HCT116 (cell line): ENCODE measurements around the gene RALGAPA1. TPM values are rescaled to one million over a fixed set of nuclear protein-coding genes. Genes with fewer than 3 reads are reported as not detected.

Source experiments
- ATAC-seq: fragments of 200-7000 bp; cut with Tn5 transposase; 2 replicates; pipeline ENCODE4 v1.9.1; 2020; ENCODE audit warnings: mild to moderate bottlenecking, moderate library complexity
- BruUV-seq: library from RNA; stranded (reverse); fragments of 400-500 nt; replicated peaks from 2 replicates; lab custom pipeline; 2021; lab: Mats Ljungman, UMichigan
- CTCF ChIA-PET: fragments of 300-600 bp; sonication (Branson Sonifier 250); formaldehyde crosslinking; loops from one replicate; lab custom pipeline; 2021; ENCODE audit warnings: antibody characterized with exemption; lab: Charles Lee
- POLR2A ChIA-PET: fragments of 300-600, 350-600 bp; sonication (Branson Sonifier 250); formaldehyde crosslinking; loops from one replicate; lab custom pipeline; 2021; ENCODE audit warnings: antibody characterized with exemption; lab: Charles Lee
- RAD21 ChIA-PET, 2 experiments: fragments of 300-600 bp; sonication (Branson Sonifier 250); formaldehyde crosslinking; loops; one replicate each; lab custom pipeline; 2023; ENCODE audit warnings: low total read pairs in 2 of 2; ENCODE audit not compliant: uncharacterized antibody in 2 of 2, unreplicated experiment in 2 of 2, low non-redundant PET in 1 of 2; lab: Charles Lee
- DNase-seq: peaks from one replicate; pipeline ENCODE4 v3.0.0-alpha.2; 2010; ENCODE audit warnings: low read depth, low spot score
- H2AFZ ChIP-seq: fragments of 200-600 bp; shearing (Covaris generic), sonication (generic); 2 replicates; pipeline ENCODE4 v1.6.1; 2017; ENCODE audit warnings: low read depth, mixed run types, mixed read lengths, antibody characterized with exemption, low read length; ENCODE audit not compliant: poor library complexity, severe bottlenecking
- H3K27ac ChIP-seq: 2 replicates; pipeline ENCODE4 v1.5.1; 2012; ENCODE audit warnings: low read depth, low read length
- H3K27me3 ChIP-seq: fragments of 200-600 bp; sonication (generic); 2 replicates; pipeline ENCODE4 v1.6.1; 2016; ENCODE audit warnings: mixed run types, low read length, mixed read lengths; ENCODE audit not compliant: insufficient read depth
- H3K36me3 ChIP-seq, 2 experiments: fragments of 200-500 bp in 1 of 2; fragments of 200-600 bp in 1 of 2; sonication (Bioruptor generic) in 1 of 2; sonication (generic) in 1 of 2; 2 replicates each; pipeline versions ENCODE4 v1.5.1 to v1.6.1; 2014 to 2016; ENCODE audit warnings: low read length in 2 of 2, inconsistent platforms in 1 of 2, mixed read lengths in 1 of 2, mixed run types in 1 of 2; ENCODE audit not compliant: insufficient read depth in 2 of 2, control insufficient read depth in 1 of 2
- H3K4me1 ChIP-seq, 2 experiments: fragments of 200-600 bp in 1 of 2; sonication (generic) in 1 of 2; 2 replicates each; pipeline versions ENCODE4 v1.5.1 to v1.6.1; 2012 to 2017; ENCODE audit warnings: low read length in 2 of 2, inconsistent platforms in 1 of 2, mild to moderate bottlenecking in 1 of 2, mixed read lengths in 1 of 2, mixed run types in 1 of 2, moderate library complexity in 1 of 2; ENCODE audit not compliant: insufficient read depth in 2 of 2, control insufficient read depth in 1 of 2
- H3K4me2 ChIP-seq: fragments of 200-600 bp; sonication (generic); 2 replicates; pipeline ENCODE4 v1.6.1; 2017; ENCODE audit warnings: mixed run types, low read length, mixed read lengths
- H3K4me3 ChIP-seq, 2 experiments: fragments of 200-600 bp in 1 of 2; sonication (generic) in 1 of 2; replicated peaks in 1 of 2; 2 replicates each; pipeline ENCODE4 v1.5.1; 2011 to 2016; ENCODE audit warnings: low read length in 2 of 2, control low read depth in 1 of 2, low read depth in 1 of 2, mild to moderate bottlenecking in 1 of 2, mixed read lengths in 1 of 2, mixed run types in 1 of 2
- H3K79me2 ChIP-seq: fragments of 200-600 bp; sonication (generic); 2 replicates; pipeline ENCODE4 v1.6.1; 2017; ENCODE audit warnings: mild to moderate bottlenecking, mixed run types, low read length, moderate library complexity, mixed read lengths; ENCODE audit not compliant: insufficient read depth
- H3K9ac ChIP-seq: fragments of 200-600 bp; sonication (generic); 2 replicates; pipeline ENCODE4 v1.6.1; 2016; ENCODE audit warnings: low read length, mixed read lengths
- H3K9me2 ChIP-seq: fragments of 200-600 bp; sonication (generic), shearing (Covaris generic); 2 replicates; pipeline ENCODE4 v1.6.1; 2017; ENCODE audit warnings: mixed run types, mild to moderate bottlenecking, moderate library complexity; ENCODE audit not compliant: insufficient read depth
- H3K9me3 ChIP-seq, 2 experiments: fragments of 200-500 bp in 1 of 2; fragments of 200-600 bp in 1 of 2; sonication (Bioruptor generic) in 1 of 2; sonication (generic) in 1 of 2; 2 replicates each; pipeline ENCODE4 v1.6.1; 2014 to 2017; ENCODE audit warnings: low read length in 2 of 2, mixed read lengths in 2 of 2, inconsistent platforms in 1 of 2, low read depth in 1 of 2, mild to moderate bottlenecking in 1 of 2, mixed run types in 1 of 2, moderate library complexity in 1 of 2; ENCODE audit not compliant: control insufficient read depth in 1 of 2, insufficient read depth in 1 of 2
- H4K20me1 ChIP-seq: fragments of 200-600 bp; sonication (generic), shearing (Covaris generic); 2 replicates; pipeline ENCODE4 v1.6.1; 2017; ENCODE audit warnings: mixed run types, mild to moderate bottlenecking, moderate library complexity; ENCODE audit not compliant: insufficient read depth
- ATF3 ChIP-seq: IDR thresholded peaks from 2 replicates; pipeline ENCODE4 v1.6.1; 2012
- CBX3 ChIP-seq: IDR thresholded peaks from 2 replicates; pipeline ENCODE4 v1.6.1; 2012; ENCODE audit warnings: low read depth
- CEBPB ChIP-seq: IDR thresholded peaks from 2 replicates; pipeline ENCODE4 v1.6.1; 2012; ENCODE audit warnings: low read depth
- CTCF ChIP-seq, 3 experiments: fragments of 200-600 bp in 1 of 3; sonication (generic) in 1 of 3; IDR thresholded peaks in 2 of 3; conservative IDR thresholded peaks in 1 of 3; 2 replicates each; pipeline ENCODE4 v1.5.1; 2012 to 2017; ENCODE audit warnings: low read depth in 2 of 3, low read length in 2 of 3, antibody characterized with exemption in 1 of 3, borderline replicate concordance in 1 of 3, control low read depth in 1 of 3, mild to moderate bottlenecking in 1 of 3, mixed read lengths in 1 of 3, mixed run types in 1 of 3, moderate library complexity in 1 of 3; ENCODE audit not compliant: insufficient read depth in 1 of 3
- EGR1 ChIP-seq: IDR thresholded peaks from 2 replicates; pipeline ENCODE4 v1.6.1; 2012; ENCODE audit warnings: low read depth
- ELF1 ChIP-seq: IDR thresholded peaks from 2 replicates; pipeline ENCODE4 v1.6.1; 2012; ENCODE audit warnings: low read depth, borderline replicate concordance
- EZH2 ChIP-seq: fragments of 200-600 bp; sonication (generic); IDR thresholded peaks from 2 replicates; pipeline ENCODE4 v1.6.1; 2017; ENCODE audit warnings: antibody characterized with exemption, mixed run types
- EZH2phosphoT487 ChIP-seq: fragments of 200-600 bp; IDR thresholded peaks from 2 replicates; pipeline ENCODE4 v1.6.1; 2018; ENCODE audit warnings: antibody characterized with exemption, borderline replicate concordance
- FOSL1 ChIP-seq: IDR thresholded peaks from 2 replicates; pipeline ENCODE4 v1.6.1; 2012; ENCODE audit warnings: low read depth
- JUND ChIP-seq: IDR thresholded peaks from 2 replicates; pipeline ENCODE4 v1.6.1; 2012
- MAX ChIP-seq: IDR thresholded peaks from 2 replicates; pipeline ENCODE4 v1.6.1; 2012
- POLR2AphosphoS5 ChIP-seq: IDR thresholded peaks from 2 replicates; pipeline ENCODE4 v1.6.1; 2011; ENCODE audit warnings: mild to moderate bottlenecking, low read depth, low read length, moderate library complexity
- RAD21 ChIP-seq: IDR thresholded peaks from 2 replicates; pipeline ENCODE4 v1.6.1; 2012; ENCODE audit warnings: low read depth, mild to moderate bottlenecking
- REST ChIP-seq: IDR thresholded peaks from 2 replicates; pipeline ENCODE4 v1.6.1; 2012; ENCODE audit warnings: low read depth
- SP1 ChIP-seq: IDR thresholded peaks from 2 replicates; pipeline ENCODE4 v1.6.1; 2012; ENCODE audit warnings: low read depth
- YY1 ChIP-seq: IDR thresholded peaks from 2 replicates; pipeline ENCODE4 v1.6.1; 2011; ENCODE audit warnings: low read length, low read depth, moderate library complexity, mild to moderate bottlenecking; ENCODE audit not compliant: insufficient replicate concordance; ENCODE audit errors: extremely low read depth
- ZBTB33 ChIP-seq: IDR thresholded peaks from 2 replicates; pipeline ENCODE4 v1.6.1; 2011; ENCODE audit warnings: mild to moderate bottlenecking, low read length, moderate library complexity; ENCODE audit not compliant: insufficient replicate concordance; ENCODE audit errors: extremely low read depth
- ZFX ChIP-seq: fragments of 450-650 bp; IDR thresholded peaks from 2 replicates; pipeline ENCODE4 v1.6.1; 2017
- ZNF274 ChIP-seq: fragments of 200-500 bp; sonication (Bioruptor generic); IDR thresholded peaks from 2 replicates; pipeline ENCODE4 v1.6.1; 2014; ENCODE audit warnings: mild to moderate bottlenecking, low read depth, low read length, inconsistent platforms
- intact Hi-C: fragments of 100-400 bp; cut with micrococcal nuclease; formaldehyde crosslinking; loops from 2 replicates; pipeline ENCODE4 v1.10.0; 2022
- total RNA-seq: library from RNA; stranded (reverse); gene quantifications from one replicate; pipeline ENCODE4 v1.2.1, GENCODE V29; 2021; ENCODE audit not compliant: unreplicated experiment

Gene RALGAPA1
- total RNA-seq, 1 experiment from 2014 or later, result 29.3 TPM

GRCh38 chr14:35695647-35696046 lies 113.4 kb downstream of the RALGAPA1 start (continued):
- TF ChIP-seq EZH2 (no peak), ATF3 (no peak), EZH2phosphoT487 (no peak)

- Histone ChIP-seq H3K36me3 (no peaks in the 10 kb centered on the region), H2AFZ (no peak overlapping the region), H3K9ac (no peak overlapping the region), H3K4me1 (no peaks in the 10 kb centered on the region), H3K4me2 (no peak overlapping the region), H3K27ac (no peak overlapping the region), H3K9me2 (no peaks in the 10 kb centered on the region), H3K4me3 (no peak overlapping the region), H3K9me3 (no peaks in the 10 kb centered on the region), H3K27me3 (no peaks in the 10 kb centered on the region), H3K79me2 (no peaks in the 10 kb centered on the region), H4K20me1 (0 out of 2 replicates have a peak, but pooled peaks cover 3% of the 10 kb centered on the region)
- no peak for DNase-seq
- intact Hi-C loops, result no loop called here
- RAD21 ChIA-PET, result no interaction called here
- no TSS peak for BruUV-seq
- POLR2A ChIA-PET, result no interaction called here
- CTCF ChIA-PET, result interaction anchor here (2.2 kb wide), 1 partner anchor 8 kb away, joined by 6 read pairs; no protein-coding TSS in a partner anchor
- TF ChIP-seq POLR2AphosphoS5 (no peak), EZH2 (no peak), REST (no peak), SP1 (no peak), JUND (no peak), CTCF (IDR thresholded peaks at IDR 0.05 in 2 of 3, conservative IDR thresholded peaks at IDR 0.05 in 1 of 3; ENCODE audit: borderline replicate concordance in 1 of 3, insufficient read depth in 1 of 3, low read depth in 2 of 3, low read length in 2 of 3) (no peak), ZBTB33 (no peak), EGR1 (no peak), RAD21 (no peak), FOSL1 (no peak), ZFX (no peak), MAX (no peak), CEBPB (no peak), YY1 (no peak), ELF1 (no peak), CBX3 (no peak), ZNF274 (no peak)
- ATAC-seq, result no peak
Measured at GRCh38 chr14:35695072-35695471, 114.0 kb downstream of the RALGAPA1 start.
